T1000 (cell line): Measurements from ENCODE around the gene NAA38.
"Not testable (repeated sequence)": the region's sequence is repeated elsewhere in the genome, so short reads cannot be mapped to it uniquely, and the experiment has no call there.

ENCODE experiments used
- DNase-seq: peaks from one replicate; lab custom pipeline; 2025; ENCODE audit warnings: mixed read lengths; lab: John Stamatoyannopoulos, UW

Gene NAA38

GRCh38 chr17:7823581-7824001, 33.8 kb downstream of the NAA38 start:
- no peak for DNase-seq

GRCh38 chr17:7822126-7822525, 35.2 kb downstream of the NAA38 start:
- no peak for DNase-seq

GRCh38 chr17:7820231-7820630, 37.1 kb downstream of the NAA38 start:
- no peak for DNase-seq

- no peak for DNase-seq
Observed at GRCh38 chr17:7818746-7819645, 38.4 kb downstream of the NAA38 start.

GRCh38 chr17:7818026-7818425, 39.3 kb downstream of the NAA38 start:
- DNase-seq = no peak

GRCh38 chr17:7817643-7817964, 39.8 kb downstream of the NAA38 start:
- no peak for DNase-seq

- no peak for DNase-seq
Observed at GRCh38 chr17:7816926-7817642, 40.3 kb downstream of the NAA38 start.

- DNase-seq = no peak
Observed at GRCh38 chr17:7814969-7815368, 42.4 kb downstream of the NAA38 start.

- DNase-seq = no peak
Observed at GRCh38 chr17:7811251-7811650, 46.1 kb downstream of the NAA38 start.

GRCh38 chr17:7809791-7810343, 47.5 kb downstream of the NAA38 start:
- DNase-seq = not testable (repeated sequence)

- DNase-seq = no peak
Observed at GRCh38 chr17:7809086-7809790, 48.1 kb downstream of the NAA38 start.

GRCh38 chr17:7807206-7807605, 50.2 kb downstream of the NAA38 start:
- no peak for DNase-seq
